GM18498 (cell line): ENCODE data around the gene RASGRF2.
"Not testable (repeated sequence)": the region's sequence is repeated elsewhere in the genome, so short reads cannot be mapped to it uniquely, and the experiment has no call there.

Experiments
- ATAC-seq: cut with Tn5 transposase; IDR thresholded peaks from one replicate; pipeline ENCODE4 v1.9.1; 2021; ENCODE audit warnings: mild to moderate bottlenecking, moderate library complexity; ENCODE audit not compliant: unreplicated experiment

Gene RASGRF2

GRCh38 chr5:81265101-81265500, 304.9 kb downstream of the RASGRF2 start:
- no peak for ATAC-seq

DNA sequence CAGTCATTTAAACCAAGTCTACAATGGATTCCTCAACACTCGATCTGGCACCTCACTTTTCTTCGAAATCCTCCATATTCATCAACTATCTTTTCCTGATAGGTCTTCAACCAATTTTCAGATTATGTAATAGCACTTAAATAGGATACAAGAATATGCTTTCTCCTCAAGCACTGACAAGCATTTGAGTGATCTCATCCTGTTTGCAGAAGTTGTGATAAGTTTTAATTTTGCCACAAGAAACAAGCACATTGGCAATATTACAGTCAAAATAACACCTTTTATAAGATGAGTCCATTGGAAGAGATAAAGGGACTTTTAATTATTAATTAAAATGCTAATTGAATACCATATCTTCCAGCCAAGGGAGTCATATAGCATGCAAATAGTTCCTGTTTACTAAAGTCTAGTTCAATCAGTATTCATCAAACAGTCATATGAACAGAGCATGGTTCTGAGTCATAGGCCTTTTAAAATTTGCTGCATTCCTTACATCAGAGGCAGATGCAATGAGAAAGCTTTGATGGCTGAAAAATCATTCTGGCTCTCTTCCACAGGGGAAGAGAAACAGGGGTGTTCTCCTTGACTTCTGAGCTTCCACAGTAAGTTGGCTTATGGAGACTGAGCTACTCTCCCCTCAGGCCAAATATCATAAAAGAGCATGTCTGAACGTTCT, 308.5 kb downstream of the RASGRF2 start:
- ATAC-seq: no peak

DNA sequence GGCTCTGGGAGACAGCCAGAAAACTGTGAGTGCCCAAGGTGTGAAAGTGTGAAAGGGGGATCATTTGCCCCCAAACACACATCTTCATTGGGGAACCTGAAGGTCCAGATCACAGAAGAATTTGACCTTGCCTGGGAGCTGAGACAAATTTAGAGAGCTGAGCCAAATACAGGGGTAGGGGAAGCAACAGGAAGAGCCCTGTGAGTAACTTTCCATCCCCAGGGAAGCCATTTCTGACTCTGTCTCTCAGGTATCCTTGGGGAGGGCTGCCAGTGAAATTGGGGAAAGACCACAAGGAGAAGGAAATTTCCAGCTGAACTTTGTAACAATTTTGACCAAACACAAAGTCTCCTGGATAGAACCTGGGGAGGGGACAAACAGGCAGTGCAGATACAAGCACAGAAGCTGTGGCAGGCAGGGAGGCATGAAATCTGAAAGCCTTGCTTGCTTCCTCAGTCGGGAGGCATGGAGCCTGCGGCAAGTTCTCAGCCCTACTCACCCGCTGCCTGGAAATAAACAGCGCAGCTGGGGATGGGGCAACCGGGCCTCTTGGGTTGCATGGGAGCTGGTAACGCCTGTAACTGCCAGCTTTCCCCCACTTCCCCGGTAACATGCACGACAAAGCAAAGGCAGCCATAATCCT, 309.7 kb downstream of the RASGRF2 start:
- ATAC-seq: no peak

- not testable (repeated sequence) for ATAC-seq
These were observed 310.3 kb downstream of the RASGRF2 start for GRCh38 chr5:81270394-81271027.
